Measurements from ENCODE around the gene SLC30A2. TPM values are rescaled to one million over a fixed set of nuclear protein-coding genes. Genes with fewer than 3 reads are reported as not detected.
A peak's percentile ranks its signal among the peaks of the same experiment; 100 is the strongest.

Gene SLC30A2
- total RNA-seq, 3 donors from 2014 or later = 0.12 to 0.14 (median 0.13) TPM

- Histone ChIP-seq H3K9me3 (no peaks in the 10 kb centered on the region), H3K4me1 (ENCODE audit: low read depth) (peaks cover 8% of the 10 kb centered on the region), H3K36me3 (ENCODE audit: low read depth) (no peaks in the 10 kb centered on the region), H3K4me3 (peak overlapping the region; percentile 44)
- peak; percentile 59 for ATAC-seq
- intact Hi-C loops (cut with DNase I, micrococcal nuclease) = loop anchor here (5.0 kb wide), 1 partner anchor 100 kb away; no protein-coding TSS in a partner anchor
- no peak for TF ChIP-seq CTCF (IDR thresholded peaks at IDR 0.05)
- DNase-seq = peak in 1 of 3 donors; percentile 54
These were observed 48.7 kb downstream of the SLC30A2 start for GRCh38 chr1:25996966-25997827.

- ATAC-seq (no peak), DNase-seq (no peak)
- TF ChIP-seq CTCF (IDR thresholded peaks at IDR 0.05) = no peak
- Histone ChIP-seq H3K9me3 (no peaks in the 10 kb centered on the region), H3K36me3 (ENCODE audit: low read depth) (no peaks in the 10 kb centered on the region), H3K4me1 (ENCODE audit: low read depth) (peaks cover 8% of the 10 kb centered on the region), H3K4me3 (no peak overlapping the region)
- intact Hi-C loops (cut with DNase I, micrococcal nuclease) = loop anchor here (5.0 kb wide), 1 partner anchor 97 kb away; no protein-coding TSS in a partner anchor
These were observed 51.3 kb downstream of the SLC30A2 start for GRCh38 chr1:25994402-25995150.

GRCh38 chr1:25993197-25993951, 52.5 kb downstream of the SLC30A2 start:
- Histone ChIP-seq H3K36me3 (ENCODE audit: low read depth) (no peaks in the 10 kb centered on the region), H3K4me3 (no peak overlapping the region), H3K9me3 (no peaks in the 10 kb centered on the region), H3K4me1 (ENCODE audit: low read depth) (peaks cover 8% of the 10 kb centered on the region)
- intact Hi-C loops (cut with DNase I, micrococcal nuclease) = no loop called here
- no peak for TF ChIP-seq CTCF (IDR thresholded peaks at IDR 0.05)
- ATAC-seq (no peak), DNase-seq (no peak)

- peaks cover 8% of the 10 kb centered on the region for H3K4me1 ChIP-seq (ENCODE audit: low read depth)
- no peak for DNase-seq
- no peak for ATAC-seq
- no peaks in the 10 kb centered on the region for H3K36me3 ChIP-seq (ENCODE audit: low read depth)
- no peaks in the 10 kb centered on the region for H3K9me3 ChIP-seq
- no peak for TF ChIP-seq CTCF (IDR thresholded peaks at IDR 0.05)
- intact Hi-C loops (cut with DNase I, micrococcal nuclease) = no loop called here
- H3K4me3 ChIP-seq = no peak overlapping the region
These were observed 53.2 kb downstream of the SLC30A2 start for GRCh38 chr1:25992689-25993171.

GRCh38 chr1:25991937-25992688, 53.8 kb downstream of the SLC30A2 start:
- peaks cover 8% of the 10 kb centered on the region for H3K4me1 ChIP-seq (ENCODE audit: low read depth)
- DNase-seq (no peak), ATAC-seq (no peak)
- no peaks in the 10 kb centered on the region for H3K36me3 ChIP-seq (ENCODE audit: low read depth)
- H3K4me3 ChIP-seq = no peak overlapping the region
- no peaks in the 10 kb centered on the region for H3K9me3 ChIP-seq
- TF ChIP-seq CTCF (IDR thresholded peaks at IDR 0.05) = no peak
- intact Hi-C loops (cut with DNase I, micrococcal nuclease) = no loop called here

Data from mucosa of descending colon (tissue), 3 donors.